NCI-H128 (cell line): Measurements from ENCODE around the gene EIF2B1.
"Not testable (repeated sequence)": the region's sequence is repeated elsewhere in the genome, so short reads cannot be mapped to it uniquely, and the experiment has no call there.

Source experiments
- DNase-seq: peaks from one replicate; lab custom pipeline; 2025; ENCODE audit not compliant: unreplicated experiment; lab: John Stamatoyannopoulos, UW

EIF2B1 gene

GRCh38 chr12:123621101-123621500, 12.4 kb downstream of the EIF2B1 start:
- no peak for DNase-seq

DNA sequence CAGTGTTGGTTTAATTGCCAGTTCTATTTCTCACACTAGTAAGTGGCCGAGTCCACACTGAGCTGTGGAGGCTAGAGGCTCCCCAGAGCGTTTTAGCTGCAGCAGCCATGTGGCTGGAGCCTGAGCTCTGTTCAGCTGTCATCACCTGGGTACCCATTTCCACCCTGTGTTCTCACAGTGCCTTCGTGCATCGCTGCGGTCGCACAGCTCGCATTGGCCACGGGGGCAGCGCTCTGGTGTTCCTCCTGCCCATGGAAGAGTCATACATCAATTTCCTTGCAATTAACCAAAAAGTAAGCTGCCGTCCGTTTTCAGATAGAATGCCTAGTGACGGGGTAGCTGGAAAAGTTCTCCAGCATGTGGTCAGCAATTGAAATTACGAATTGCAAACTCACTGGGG, 15.9 kb downstream of the EIF2B1 start:
- no peak for DNase-seq

DNA sequence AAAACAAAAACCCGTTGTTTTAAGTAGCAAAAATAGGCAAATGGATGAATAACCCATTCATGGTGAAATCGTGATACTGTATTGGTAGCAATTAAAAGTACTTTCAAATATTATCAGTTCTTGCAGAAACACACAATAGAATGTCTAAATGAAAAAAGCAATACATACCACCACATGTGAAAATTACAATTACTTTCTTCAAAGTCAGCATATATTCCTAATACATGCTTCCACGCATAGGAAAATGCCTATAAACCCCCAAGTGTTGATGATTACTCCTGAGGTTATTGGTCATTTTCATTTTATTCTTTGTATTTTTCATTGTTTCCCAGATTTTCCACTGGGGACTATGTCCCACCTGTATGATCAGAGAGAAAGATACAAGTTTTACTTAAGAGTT, 16.3 kb downstream of the EIF2B1 start:
- no peak for DNase-seq

DNA sequence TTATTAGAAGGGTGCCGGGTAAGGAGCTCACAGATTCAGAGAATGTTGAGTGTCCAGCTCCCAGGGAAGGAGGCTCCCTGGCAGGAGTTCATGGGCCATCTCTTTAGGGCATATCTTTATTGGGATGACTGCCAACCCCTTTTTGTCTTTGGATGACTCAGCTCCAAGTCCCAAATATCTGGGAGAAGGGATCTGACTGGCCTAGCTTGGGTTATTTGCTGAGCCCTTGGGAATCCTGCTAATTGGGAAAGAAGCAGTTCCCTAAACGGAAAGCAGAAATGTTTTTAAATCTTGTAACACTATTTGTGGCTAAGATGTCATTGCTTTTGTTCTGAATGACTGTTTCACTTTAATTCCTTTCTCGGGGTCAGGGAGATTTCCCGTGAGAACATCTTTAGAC, 19.0 kb downstream of the EIF2B1 start:
- DNase-seq = no peak

DNA sequence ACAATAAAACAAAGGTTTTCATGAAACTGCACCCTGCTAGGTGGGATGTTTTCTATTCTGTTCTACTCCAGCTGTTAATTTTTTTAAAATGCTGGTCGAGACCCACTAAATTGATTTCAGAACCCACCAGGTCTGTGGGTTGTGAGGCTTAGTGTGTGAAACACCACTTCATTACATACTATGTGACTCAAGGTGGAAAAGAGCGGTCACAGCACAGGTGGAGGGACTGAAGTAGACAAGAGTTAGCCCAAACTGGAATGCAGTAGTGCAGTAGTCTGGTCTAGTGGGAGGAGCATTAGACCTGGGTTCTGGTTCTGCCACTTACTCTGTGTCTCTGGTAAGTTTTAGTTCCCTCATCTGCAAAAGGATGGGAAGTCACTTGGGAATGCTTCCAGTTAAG, 19.4 kb downstream of the EIF2B1 start:
- no peak for DNase-seq

DNA sequence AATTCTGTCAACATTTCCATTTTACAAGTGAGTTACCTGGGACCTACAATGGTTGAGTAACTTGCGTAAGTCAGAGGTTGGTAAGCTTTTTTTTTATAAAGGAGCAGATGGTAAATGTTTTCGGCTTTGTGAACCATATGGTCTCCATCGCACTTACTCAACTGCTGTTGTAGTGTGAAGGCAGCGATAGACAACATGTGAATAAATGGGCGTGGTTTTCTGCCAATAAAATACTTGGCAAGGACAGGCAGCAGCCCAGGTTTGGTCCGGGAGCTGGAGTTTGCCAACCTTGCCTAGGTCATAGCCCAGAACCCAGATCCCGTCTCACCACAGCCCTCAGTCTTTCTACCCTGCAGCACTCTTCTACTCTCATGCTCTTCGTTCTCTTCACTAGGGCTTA, 25.3 kb downstream of the EIF2B1 start:
- DNase-seq = no peak

DNA sequence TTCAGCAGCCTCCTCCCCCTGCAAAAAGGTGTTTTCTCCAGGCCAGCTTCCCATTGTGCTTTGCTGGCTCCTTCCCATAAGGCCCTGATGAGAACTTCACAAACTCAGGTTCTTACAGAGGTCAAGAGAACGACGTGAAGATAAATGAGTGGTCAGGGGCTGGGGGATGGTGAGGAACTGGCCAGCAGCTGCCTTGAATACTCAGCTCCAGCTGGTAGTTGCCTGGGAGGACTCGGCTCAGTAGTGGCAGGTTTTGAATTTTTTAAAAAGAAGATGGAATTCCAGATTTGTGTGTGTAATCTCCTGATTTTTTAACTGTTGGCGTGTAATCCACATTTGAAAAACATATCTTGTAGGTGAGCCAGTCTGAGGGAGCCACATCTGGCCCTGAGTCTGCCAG, 25.7 kb downstream of the EIF2B1 start:
- DNase-seq = no peak

- DNase-seq = not testable (repeated sequence)
Observed at GRCh38 chr12:123603495-123603894, 30.0 kb downstream of the EIF2B1 start.

DNA sequence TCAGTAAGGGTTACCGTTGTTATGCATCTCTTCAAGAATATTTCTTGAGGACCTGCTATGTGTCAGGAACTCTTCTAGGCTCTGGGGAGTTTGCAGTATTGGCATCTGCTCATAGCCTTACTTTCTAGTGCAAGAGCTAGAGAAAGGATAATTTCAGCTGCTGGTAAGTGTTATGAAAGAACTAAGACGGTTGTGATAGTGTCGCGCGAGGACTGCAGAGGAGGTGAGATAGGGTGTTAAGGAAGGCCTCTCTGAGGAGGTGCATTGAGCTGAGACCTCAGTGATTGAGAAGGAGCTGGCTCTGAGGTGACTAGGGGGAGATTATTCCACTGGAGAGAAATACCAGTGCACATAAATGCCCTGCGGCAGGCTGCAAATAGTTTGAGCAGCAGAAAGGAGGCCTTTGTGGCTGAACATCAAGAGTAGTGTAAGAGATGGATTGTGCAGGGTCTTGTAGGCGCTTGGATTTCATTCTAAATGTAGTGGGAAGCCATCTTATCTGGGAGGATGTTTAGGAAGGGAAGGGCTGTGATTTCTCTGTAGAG, 30.8 kb downstream of the EIF2B1 start:
- no peak for DNase-seq

GRCh38 chr12:123601602-123602489, 31.6 kb downstream of the EIF2B1 start, which contains the start of gene DDX55:
DDX55 (plus strand) TSS chr12:123602099; CDS start chr12:123602149, 50 bp downstream.
- DNase-seq = peak; percentile 74

DNA sequence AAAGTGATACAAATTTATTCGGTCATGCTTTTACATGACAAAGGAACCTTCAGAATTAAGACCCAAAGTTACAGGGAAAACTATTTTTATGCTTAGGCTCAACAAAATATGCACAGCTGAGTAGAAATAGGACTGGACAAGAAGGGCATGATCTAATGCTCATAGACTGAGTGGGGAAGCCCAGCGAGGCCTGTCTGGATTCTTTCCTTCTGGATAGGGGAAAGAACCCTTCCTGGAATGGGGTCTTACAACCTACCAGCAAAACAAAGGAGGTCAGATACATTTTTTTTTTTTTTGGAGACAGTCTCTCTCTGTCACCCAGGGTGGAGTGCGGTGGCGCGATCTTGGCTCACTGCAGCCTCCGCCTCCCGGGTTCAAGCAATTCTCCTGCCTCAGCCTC, 33.8 kb downstream of the EIF2B1 start:
- no peak for DNase-seq

GRCh38 chr12:123599310-123599709, 34.2 kb downstream of the EIF2B1 start:
- no peak for DNase-seq

GRCh38 chr12:123598522-123598921, 35.0 kb downstream of the EIF2B1 start:
- DNase-seq = no peak

- no peak for DNase-seq
Observed at GRCh38 chr12:123597100-123597499, 36.4 kb downstream of the EIF2B1 start.

DNA sequence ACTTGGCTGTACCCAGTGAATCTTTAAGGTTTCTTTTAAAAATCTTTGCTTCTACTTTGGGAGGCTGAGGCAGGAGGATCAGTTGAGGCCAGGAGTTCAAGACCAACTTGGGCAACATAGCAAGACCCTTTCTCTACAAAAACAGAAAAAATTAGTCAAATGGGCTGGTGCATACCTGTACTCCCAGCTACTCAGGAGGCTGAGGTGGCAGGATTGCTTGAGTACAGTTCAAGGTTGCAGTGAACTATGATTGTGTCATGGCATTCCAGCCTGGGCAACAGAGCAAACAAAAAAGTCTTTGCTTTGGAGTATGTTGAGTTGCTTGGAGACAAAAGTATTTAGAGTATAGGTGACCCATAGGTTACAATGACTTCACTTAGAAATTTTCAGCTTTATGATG, 37.8 kb downstream of the EIF2B1 start:
- no peak for DNase-seq

DNA sequence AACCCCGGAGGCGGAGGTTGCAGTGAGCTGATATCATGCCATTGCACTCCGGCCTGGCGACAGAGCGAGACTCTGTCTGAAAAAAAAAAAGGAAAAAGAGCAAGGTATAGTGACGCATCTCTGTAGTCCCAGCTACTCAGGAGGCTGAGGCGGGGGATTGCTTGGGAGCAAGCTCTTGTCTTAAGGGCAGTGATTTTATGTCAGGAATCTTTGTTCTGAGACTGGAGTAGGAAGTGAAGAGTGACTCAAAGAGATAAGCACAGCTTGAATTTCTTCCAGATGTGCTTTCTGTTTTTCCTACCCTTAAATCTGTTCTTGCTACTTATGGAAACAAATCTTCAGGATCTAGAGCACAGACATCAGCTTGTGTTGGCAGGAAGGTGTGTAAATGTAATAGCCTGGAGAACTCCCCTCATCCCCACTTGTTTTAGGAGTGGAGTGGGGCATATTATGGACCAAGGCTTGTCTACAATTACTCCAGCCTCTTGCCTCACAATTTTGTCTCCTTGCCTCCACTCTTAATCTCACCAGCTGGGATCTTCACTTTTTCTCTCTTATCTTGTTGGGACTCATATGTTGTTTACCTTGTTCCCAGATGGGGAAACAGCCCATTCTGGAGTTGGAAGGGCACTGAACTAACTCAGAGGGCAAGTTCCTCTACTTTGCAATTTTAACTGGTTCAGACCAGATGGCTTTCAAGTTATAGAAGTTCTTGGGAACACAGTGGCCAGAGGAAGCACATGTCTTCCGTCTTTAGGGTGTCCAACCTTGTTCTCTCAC, 41.6 kb downstream of the EIF2B1 start:
- DNase-seq = no peak

DNA sequence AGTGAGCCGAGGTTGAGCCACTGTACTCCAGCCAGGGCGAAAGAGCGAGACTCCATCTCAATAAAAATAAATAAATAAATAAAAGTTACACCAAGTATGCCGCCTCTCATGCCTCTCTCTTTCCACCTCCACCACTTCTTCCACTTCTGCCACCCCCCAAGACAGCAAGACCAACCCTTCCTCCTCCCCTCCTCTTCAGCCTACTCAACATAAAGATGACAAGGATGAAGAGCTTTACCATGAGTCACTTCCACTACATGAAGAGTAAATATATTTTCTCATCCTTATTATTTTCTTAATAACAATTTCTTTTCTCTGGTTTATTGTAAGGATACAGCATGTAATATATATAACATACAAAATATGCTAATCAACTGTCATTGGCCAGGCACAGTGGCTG, 52.7 kb downstream of the EIF2B1 start:
- no peak for DNase-seq

- DNase-seq = not testable (repeated sequence)
Observed at GRCh38 chr12:123578829-123579228, 54.7 kb downstream of the EIF2B1 start.

GRCh38 chr12:123578243-123578642, 55.2 kb downstream of the EIF2B1 start:
- no peak for DNase-seq

DNA sequence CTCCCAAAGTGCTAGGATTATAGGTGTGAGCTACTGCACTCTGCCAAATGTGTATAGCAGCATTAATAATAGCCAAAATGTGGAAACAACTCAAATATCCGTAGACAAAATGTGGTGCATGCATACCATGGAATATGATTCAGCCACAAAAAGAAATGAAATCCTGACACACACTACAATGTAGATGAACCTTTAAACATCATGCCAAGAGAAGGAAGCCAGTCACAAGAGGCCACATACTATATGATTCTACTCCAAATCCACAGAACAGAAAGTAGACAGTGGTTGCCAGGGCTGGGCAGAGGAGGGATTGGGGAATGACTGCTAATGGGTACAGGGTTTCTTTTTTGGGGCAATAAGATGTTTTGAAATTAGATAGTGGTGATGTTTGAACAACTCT, 56.9 kb downstream of the EIF2B1 start:
- DNase-seq = no peak

- DNase-seq = no peak
Observed at GRCh38 chr12:123573870-123574269, 59.6 kb downstream of the EIF2B1 start.

- no peak for DNase-seq
Observed at GRCh38 chr12:123572391-123572790, 61.1 kb downstream of the EIF2B1 start.
